HepG2 (cell line): Measurements from ENCODE around the gene C5. TPM values are rescaled to one million over a fixed set of nuclear protein-coding genes. Genes with fewer than 3 reads are reported as not detected.

ENCODE experiments used
- GABPA ChIP-seq, 2 experiments: IDR thresholded peaks; 2 replicates each; pipeline ENCODE4 v1.6.1; 2011 to 2016; ENCODE audit warnings: low read depth in 2 of 2, low read length in 1 of 2, missing biosample characterization in 1 of 2, missing genetic modification characterization in 1 of 2
- KAT7 ChIP-seq: IDR thresholded peaks from 2 replicates; pipeline ENCODE4 v1.6.1; 2018; ENCODE audit warnings: borderline replicate concordance, missing compliant biosample characterization
- MATR3 ChIP-seq: sonication (generic); formaldehyde crosslinking; IDR thresholded peaks from 2 replicates; pipeline ENCODE4 v1.4.0; 2020; ENCODE audit warnings: missing genetic modification reagents
- PRPF4 ChIP-seq: fragments of 200-400 bp; formaldehyde crosslinking; IDR thresholded peaks from 2 replicates; pipeline ENCODE4 v1.6.1; 2016; ENCODE audit warnings: low read length, low read depth; ENCODE audit not compliant: poor library complexity, severe bottlenecking
- SOX13 ChIP-seq, 3 experiments: fragments of 450-650 bp in 1 of 3; sonication (generic) in 1 of 3; formaldehyde crosslinking in 1 of 3; IDR thresholded peaks in 2 of 3; conservative IDR thresholded peaks in 1 of 3; 2 replicates each; pipeline versions ENCODE4 v1.5.0 to v1.6.1; 2016 to 2020; ENCODE audit warnings: antibody characterized with exemption in 1 of 3, mild to moderate bottlenecking in 1 of 3, missing compliant biosample characterization in 1 of 3, missing genetic modification reagents in 1 of 3, moderate library complexity in 1 of 3
- SOX6 ChIP-seq, 2 experiments: fragments of 450-650 bp in 1 of 2; sonication (generic) in 1 of 2; formaldehyde crosslinking in 1 of 2; IDR thresholded peaks; 2 replicates each; pipeline versions ENCODE4 v1.4.0 to v1.6.1; 2017 to 2020; ENCODE audit warnings: antibody characterized with exemption in 1 of 2, mild to moderate bottlenecking in 1 of 2, missing genetic modification reagents in 1 of 2
- TEAD2 ChIP-seq: sonication (generic); formaldehyde crosslinking; IDR thresholded peaks from 2 replicates; pipeline ENCODE4 v1.9.0; 2021; ENCODE audit warnings: missing genetic modification reagents
- YEATS2 ChIP-seq: sonication (generic); formaldehyde crosslinking; IDR thresholded peaks from 2 replicates; pipeline ENCODE4 v1.4.0; 2020; ENCODE audit warnings: missing genetic modification reagents, borderline replicate concordance
- ZBTB3 ChIP-seq: sonication (generic); formaldehyde crosslinking; IDR thresholded peaks from 2 replicates; pipeline ENCODE4 v1.4.0; 2020; ENCODE audit warnings: low read depth, mild to moderate bottlenecking, moderate library complexity, missing genetic modification reagents, borderline replicate concordance
- ZFP37 ChIP-seq: sonication (generic); formaldehyde crosslinking; IDR thresholded peaks from 2 replicates; pipeline ENCODE4 v1.4.0; 2020; ENCODE audit warnings: missing genetic modification reagents, borderline replicate concordance
- ZFYVE20 ChIP-seq: sonication (generic); formaldehyde crosslinking; IDR thresholded peaks from 2 replicates; pipeline ENCODE4 v1.8.0; 2023; ENCODE audit warnings: low read depth, mild to moderate bottlenecking, moderate library complexity, missing genetic modification reagents, borderline replicate concordance
- ZMYM2 ChIP-seq: sonication (generic); formaldehyde crosslinking; IDR thresholded peaks from 2 replicates; pipeline ENCODE4 v1.8.0; 2022; ENCODE audit warnings: mild to moderate bottlenecking, missing genetic modification reagents
- ZNF749 ChIP-seq: sonication (generic); formaldehyde crosslinking; IDR thresholded peaks from 2 replicates; pipeline ENCODE4 v1.8.0; 2022; ENCODE audit warnings: mild to moderate bottlenecking, missing genetic modification reagents, moderate library complexity, borderline replicate concordance
- ZNF781 ChIP-seq: sonication (generic); formaldehyde crosslinking; IDR thresholded peaks from 2 replicates; pipeline ENCODE4 v1.5.1; 2020; ENCODE audit warnings: borderline replicate concordance, mild to moderate bottlenecking, missing genetic modification reagents; ENCODE audit errors: not compliant biosample characterization
- ZSCAN20 ChIP-seq: sonication (generic); formaldehyde crosslinking; IDR thresholded peaks from 2 replicates; pipeline ENCODE4 v1.4.0; 2020; ENCODE audit warnings: missing genetic modification reagents, mild to moderate bottlenecking, borderline replicate concordance
- polyA plus RNA-seq, 8 experiments: library from polyadenylated mRNA; depleted of rRNA in 3 of 8; stranded (reverse) in 7 of 8; unstranded in 1 of 8; fragments of >200 nt; fragmentation: Illumina TruSeq in 4 of 8; extraction: Trizol in 4 of 8; gene quantifications; 2 replicates each; pipeline versions ENCODE4 v1.2.1 to v1.2.3, GENCODE V29; 2011 to 2016; ENCODE audit warnings: low read depth in 4 of 8, missing spikeins in 1 of 8, mixed read lengths in 1 of 8; ENCODE audit not compliant: insufficient read depth in 1 of 8
- total RNA-seq, 5 experiments: library from RNA; depleted of rRNA; stranded (reverse); fragments of >200 nt; fragmentation: Illumina TruSeq; extraction: Trizol; gene quantifications; 2 replicates each; pipeline ENCODE4 v1.2.3, GENCODE V29; 2016; ENCODE audit warnings: low read depth in 1 of 5
- TF ChIP-seq, protein P1 (sequence below): sonication (generic); formaldehyde crosslinking; IDR thresholded peaks from 2 replicates; pipeline ENCODE4 v1.5.0; 2020; ENCODE audit warnings: mild to moderate bottlenecking, missing genetic modification reagents
- TF ChIP-seq, protein P2 (sequence below): sonication (generic); formaldehyde crosslinking; IDR thresholded peaks from 2 replicates; pipeline ENCODE4 v1.4.0; 2020; ENCODE audit warnings: mild to moderate bottlenecking, missing genetic modification reagents
- TF ChIP-seq, protein P3 (sequence below): sonication (generic); formaldehyde crosslinking; IDR thresholded peaks from 2 replicates; pipeline ENCODE4 v1.8.0; 2022; ENCODE audit warnings: missing genetic modification reagents, low read depth, mild to moderate bottlenecking, borderline replicate concordance
- TF ChIP-seq, protein P4 (sequence below): IDR thresholded peaks from 2 replicates; pipeline ENCODE4 v1.6.1; 2018; ENCODE audit warnings: missing genetic modification reagents
- TF ChIP-seq, protein P5 (sequence below): sonication (generic); formaldehyde crosslinking; IDR thresholded peaks from 2 replicates; pipeline ENCODE4 v1.4.0; 2020; ENCODE audit warnings: missing genetic modification reagents

The C5 gene
- total and polyA plus RNA-seq, 2 of the 13 experiments (the other 11 are each of a cell fraction or from before 2014, with no cell fraction given): 57.6 to 192 TPM

DNA sequence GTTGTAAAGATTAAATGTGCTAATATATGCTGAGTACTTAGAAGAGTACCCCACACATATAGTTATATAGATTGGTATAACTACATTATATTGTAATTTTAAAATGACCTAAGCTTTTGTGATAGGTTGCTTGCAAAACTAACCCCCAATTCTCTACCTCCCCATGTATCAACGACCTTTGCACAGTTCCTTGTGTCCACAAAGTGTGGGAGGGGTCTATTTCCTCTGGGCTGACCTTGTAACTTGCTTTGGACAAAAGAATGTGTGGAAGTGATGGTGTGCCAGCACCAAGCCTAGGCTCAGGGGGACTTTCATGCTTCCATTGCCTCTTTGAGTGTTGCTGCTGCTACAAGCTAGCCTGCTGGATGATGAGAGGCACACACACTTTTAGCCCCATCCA lies 20.6 kb downstream of the C5 start (continued):
- TF ChIP-seq ZMYM2 (CRISPR knock-in tag): 0 out of 2 replicates have a peak, but pooled peaks have one; percentile 19
- TF ChIP-seq MATR3 (CRISPR knock-in tag): no peak
- TF ChIP-seq, protein P1, sequence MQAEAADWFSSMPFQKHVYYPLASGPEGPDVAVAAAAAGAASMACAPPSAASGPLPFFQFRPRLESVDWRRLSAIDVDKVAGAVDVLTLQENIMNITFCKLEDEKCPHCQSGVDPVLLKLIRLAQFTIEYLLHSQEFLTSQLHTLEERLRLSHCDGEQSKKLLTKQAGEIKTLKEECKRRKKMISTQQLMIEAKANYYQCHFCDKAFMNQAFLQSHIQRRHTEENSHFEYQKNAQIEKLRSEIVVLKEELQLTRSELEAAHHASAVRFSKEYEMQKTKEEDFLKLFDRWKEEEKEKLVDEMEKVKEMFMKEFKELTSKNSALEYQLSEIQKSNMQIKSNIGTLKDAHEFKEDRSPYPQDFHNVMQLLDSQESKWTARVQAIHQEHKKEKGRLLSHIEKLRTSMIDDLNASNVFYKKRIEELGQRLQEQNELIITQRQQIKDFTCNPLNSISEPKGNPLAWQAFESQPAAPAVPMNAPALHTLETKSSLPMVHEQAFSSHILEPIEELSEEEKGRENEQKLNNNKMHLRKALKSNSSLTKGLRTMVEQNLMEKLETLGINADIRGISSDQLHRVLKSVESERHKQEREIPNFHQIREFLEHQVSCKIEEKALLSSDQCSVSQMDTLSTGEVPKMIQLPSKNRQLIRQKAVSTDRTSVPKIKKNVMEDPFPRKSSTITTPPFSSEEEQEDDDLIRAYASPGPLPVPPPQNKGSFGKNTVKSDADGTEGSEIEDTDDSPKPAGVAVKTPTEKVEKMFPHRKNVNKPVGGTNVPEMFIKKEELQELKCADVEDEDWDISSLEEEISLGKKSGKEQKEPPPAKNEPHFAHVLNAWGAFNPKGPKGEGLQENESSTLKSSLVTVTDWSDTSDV: no peak
- no peak for TF ChIP-seq ZFYVE20 (CRISPR knock-in tag)
- TF ChIP-seq GABPA (IDR thresholded peaks at IDR 0.05; ENCODE audit: low read depth, low read length): no peak
- TF ChIP-seq GABPA (CRISPR knock-in tag; IDR thresholded peaks at IDR 0.05; ENCODE audit: low read depth): 0 out of 2 replicates have a peak, but pooled peaks have one; percentile 15
- TF ChIP-seq, protein P2, sequence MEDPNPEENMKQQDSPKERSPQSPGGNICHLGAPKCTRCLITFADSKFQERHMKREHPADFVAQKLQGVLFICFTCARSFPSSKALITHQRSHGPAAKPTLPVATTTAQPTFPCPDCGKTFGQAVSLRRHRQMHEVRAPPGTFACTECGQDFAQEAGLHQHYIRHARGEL (CRISPR knock-in tag): no peak
- TF ChIP-seq, protein P3, sequence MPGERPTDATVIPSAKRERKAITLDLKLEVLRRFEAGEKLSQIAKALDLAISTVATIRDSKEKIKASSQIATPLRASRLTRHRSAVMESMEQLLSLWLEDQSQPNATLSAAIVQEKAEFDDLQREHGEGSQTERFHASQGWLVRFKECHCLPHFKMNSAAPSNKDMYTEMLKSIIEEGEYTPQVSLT: no peak
- no peak for TF ChIP-seq ZNF781 (CRISPR knock-in tag)
- TF ChIP-seq PRPF4: no peak
- TF ChIP-seq, protein P4, sequence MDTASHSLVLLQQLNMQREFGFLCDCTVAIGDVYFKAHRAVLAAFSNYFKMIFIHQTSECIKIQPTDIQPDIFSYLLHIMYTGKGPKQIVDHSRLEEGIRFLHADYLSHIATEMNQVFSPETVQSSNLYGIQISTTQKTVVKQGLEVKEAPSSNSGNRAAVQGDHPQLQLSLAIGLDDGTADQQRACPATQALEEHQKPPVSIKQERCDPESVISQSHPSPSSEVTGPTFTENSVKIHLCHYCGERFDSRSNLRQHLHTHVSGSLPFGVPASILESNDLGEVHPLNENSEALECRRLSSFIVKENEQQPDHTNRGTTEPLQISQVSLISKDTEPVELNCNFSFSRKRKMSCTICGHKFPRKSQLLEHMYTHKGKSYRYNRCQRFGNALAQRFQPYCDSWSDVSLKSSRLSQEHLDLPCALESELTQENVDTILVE (CRISPR knock-in tag): no peak
- no peak for TF ChIP-seq ZBTB3
- no peak for TF ChIP-seq ZNF749 (CRISPR knock-in tag)
- TF ChIP-seq SOX6 (IDR thresholded peaks at IDR 0.05): no peak
- peak; percentile 64; the same call in 1 of the 2 replicates for TF ChIP-seq SOX6 (CRISPR knock-in tag; IDR thresholded peaks at IDR 0.05)
- no peak for TF ChIP-seq YEATS2
- no peak for TF ChIP-seq ZSCAN20
- no peak for TF ChIP-seq ZFP37
- no peak for TF ChIP-seq TEAD2 (CRISPR knock-in tag)
- TF ChIP-seq, protein P5, sequence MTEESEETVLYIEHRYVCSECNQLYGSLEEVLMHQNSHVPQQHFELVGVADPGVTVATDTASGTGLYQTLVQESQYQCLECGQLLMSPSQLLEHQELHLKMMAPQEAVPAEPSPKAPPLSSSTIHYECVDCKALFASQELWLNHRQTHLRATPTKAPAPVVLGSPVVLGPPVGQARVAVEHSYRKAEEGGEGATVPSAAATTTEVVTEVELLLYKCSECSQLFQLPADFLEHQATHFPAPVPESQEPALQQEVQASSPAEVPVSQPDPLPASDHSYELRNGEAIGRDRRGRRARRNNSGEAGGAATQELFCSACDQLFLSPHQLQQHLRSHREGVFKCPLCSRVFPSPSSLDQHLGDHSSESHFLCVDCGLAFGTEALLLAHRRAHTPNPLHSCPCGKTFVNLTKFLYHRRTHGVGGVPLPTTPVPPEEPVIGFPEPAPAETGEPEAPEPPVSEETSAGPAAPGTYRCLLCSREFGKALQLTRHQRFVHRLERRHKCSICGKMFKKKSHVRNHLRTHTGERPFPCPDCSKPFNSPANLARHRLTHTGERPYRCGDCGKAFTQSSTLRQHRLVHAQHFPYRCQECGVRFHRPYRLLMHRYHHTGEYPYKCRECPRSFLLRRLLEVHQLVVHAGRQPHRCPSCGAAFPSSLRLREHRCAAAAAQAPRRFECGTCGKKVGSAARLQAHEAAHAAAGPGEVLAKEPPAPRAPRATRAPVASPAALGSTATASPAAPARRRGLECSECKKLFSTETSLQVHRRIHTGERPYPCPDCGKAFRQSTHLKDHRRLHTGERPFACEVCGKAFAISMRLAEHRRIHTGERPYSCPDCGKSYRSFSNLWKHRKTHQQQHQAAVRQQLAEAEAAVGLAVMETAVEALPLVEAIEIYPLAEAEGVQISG (CRISPR knock-in tag): no peak
- no peak for TF ChIP-seq KAT7 (CRISPR knock-in tag)
- TF ChIP-seq SOX13 (IDR thresholded peaks at IDR 0.05): no peak
- TF ChIP-seq SOX13 (CRISPR knock-in tag; conservative IDR thresholded peaks at IDR 0.05 in 1 of 2, IDR thresholded peaks at IDR 0.05 in 1 of 2): 0 out of 4 replicates have a peak, but pooled peaks of 1 of the 2 experiments have one; percentile 48
